CD14-positive monocyte (primary cell): Measurements from ENCODE around the gene XPO4. TPM values are rescaled to one million over a fixed set of nuclear protein-coding genes. Genes with fewer than 3 reads are reported as not detected.
"Not testable (repeated sequence)": the region's sequence is repeated elsewhere in the genome, so short reads cannot be mapped to it uniquely, and the experiment has no call there.

Experiments
- DNase-seq, 3 donors: peaks; one replicate each; pipeline ENCODE4 v3.0.0-alpha.2; 2011 to 2022
- H2AFZ ChIP-seq: 2 replicates; pipeline ENCODE4 v1.6.0; 2012; ENCODE audit warnings: mild to moderate bottlenecking, low read depth, low read length, inconsistent platforms; ENCODE audit not compliant: insufficient read depth, poor library complexity, severe bottlenecking
- H3K27ac ChIP-seq, 2 donors: 1 replicate in 1 of 2; 2 replicates in 1 of 2; pipeline ENCODE4 v1.5.1; 2012 to 2013; ENCODE audit warnings: low read length in 2 of 2, control low read depth in 1 of 2, inconsistent platforms in 1 of 2, low read depth in 1 of 2, mild to moderate bottlenecking in 1 of 2
- H3K27me3 ChIP-seq, 2 donors: one replicate each; pipeline versions ENCODE4 v1.6.0 to v1.6.1; 2011 to 2013; ENCODE audit warnings: low read length in 2 of 2; ENCODE audit not compliant: control insufficient read depth in 2 of 2, insufficient read depth in 2 of 2
- H3K36me3 ChIP-seq, 2 donors: replicated peaks in 1 of 2; 1 replicate in 1 of 2; 2 replicates in 1 of 2; pipeline versions ENCODE4 v1.5.1 to v1.6.1; 2012 to 2013; ENCODE audit warnings: low read length in 2 of 2, control low read depth in 1 of 2, inconsistent platforms in 1 of 2, mild to moderate bottlenecking in 1 of 2; ENCODE audit not compliant: insufficient read depth in 2 of 2, control insufficient read depth in 1 of 2
- H3K4me1 ChIP-seq, 2 donors: 1 replicate in 1 of 2; 2 replicates in 1 of 2; pipeline versions ENCODE4 v1.5.1 to v1.6.1; 2012 to 2013; ENCODE audit warnings: low read length in 2 of 2, control low read depth in 1 of 2, inconsistent platforms in 1 of 2, mild to moderate bottlenecking in 1 of 2, moderate library complexity in 1 of 2; ENCODE audit not compliant: insufficient read depth in 2 of 2, control insufficient read depth in 1 of 2
- H3K4me2 ChIP-seq: replicated peaks from 2 replicates; pipeline ENCODE3; 2012; ENCODE audit warnings: low read length, moderate library complexity, mild to moderate bottlenecking; ENCODE audit not compliant: poor library complexity, severe bottlenecking; ENCODE audit errors: extremely low read depth
- H3K4me3 ChIP-seq, 3 experiments: fragments of 200-600 bp in 1 of 3; sonication (generic) in 1 of 3; replicated peaks in 1 of 3; 1 replicate in 2 of 3; 2 replicates in 1 of 3; pipeline ENCODE4 v1.5.1; 2011 to 2013; ENCODE audit warnings: low read length in 3 of 3, mild to moderate bottlenecking in 3 of 3, control low read depth in 2 of 3, low read depth in 2 of 3, inconsistent platforms in 1 of 3, moderate library complexity in 1 of 3
- H3K79me2 ChIP-seq: 2 replicates; pipeline ENCODE4 v1.6.0; 2012; ENCODE audit warnings: mild to moderate bottlenecking, control low read depth, inconsistent platforms, low read length, moderate library complexity; ENCODE audit not compliant: insufficient read depth
- H3K9ac ChIP-seq: 2 replicates; pipeline ENCODE4 v1.6.0; 2017; ENCODE audit warnings: low read length, mild to moderate bottlenecking; ENCODE audit not compliant: insufficient read depth, poor library complexity, severe bottlenecking
- H3K9me3 ChIP-seq, 2 donors: replicated peaks in 1 of 2; 1 replicate in 1 of 2; 2 replicates in 1 of 2; pipeline versions ENCODE4 v1.5.1 to v1.6.1; 2012 to 2013; ENCODE audit warnings: low read length in 2 of 2, control low read depth in 1 of 2; ENCODE audit not compliant: control insufficient read depth in 1 of 2, insufficient read depth in 1 of 2
- H4K20me1 ChIP-seq: 2 replicates; pipeline ENCODE4 v1.6.0; 2012; ENCODE audit warnings: mild to moderate bottlenecking, low read length, control low read depth, moderate library complexity; ENCODE audit not compliant: insufficient read depth
- H3K27ac Mint-ChIP-seq, 7 donors: one replicate each; pipeline ENCODE4 v1.8.0; 2020; ENCODE audit warnings: mild to moderate bottlenecking in 7 of 7, mixed read lengths in 7 of 7, moderate library complexity in 6 of 7, inconsistent platforms in 2 of 7
- H3K27me3 Mint-ChIP-seq, 3 donors: one replicate each; pipeline ENCODE4 v1.8.0; 2021 to 2022; ENCODE audit warnings: low read depth in 3 of 3, mild to moderate bottlenecking in 3 of 3, mixed read lengths in 3 of 3, moderate library complexity in 3 of 3, inconsistent platforms in 1 of 3
- H3K36me3 Mint-ChIP-seq, 2 donors: one replicate each; pipeline ENCODE4 v1.8.0; 2020; ENCODE audit warnings: mixed read lengths in 2 of 2, inconsistent platforms in 1 of 2, mild to moderate bottlenecking in 1 of 2
- H3K4me1 Mint-ChIP-seq: one replicate; pipeline ENCODE4 v1.8.0; 2020; ENCODE audit warnings: mild to moderate bottlenecking, mixed read lengths
- H3K4me3 Mint-ChIP-seq, 2 donors: one replicate each; pipeline ENCODE4 v1.8.0; 2020; ENCODE audit warnings: mild to moderate bottlenecking in 2 of 2, mixed read lengths in 2 of 2, moderate library complexity in 1 of 2
- H3K9me3 Mint-ChIP-seq, 7 donors: one replicate each; pipeline ENCODE4 v1.8.0; 2020 to 2022; ENCODE audit warnings: mixed read lengths in 7 of 7, mild to moderate bottlenecking in 6 of 7, moderate library complexity in 6 of 7, inconsistent platforms in 2 of 7
- CTCF ChIP-seq: fragments of 200-600 bp; IDR thresholded peaks from one replicate; pipeline ENCODE4 v1.8.0; 2022; ENCODE audit warnings: antibody characterized with exemption, mild to moderate bottlenecking
- WGBS: methylation state at CpG from one replicate; pipeline ENCODE4 v1.1.5; 2013; ENCODE audit warnings: missing lambda C conversion rate; ENCODE audit not compliant: insufficient coverage; 5-methylcytosine and 5-hydroxymethylcytosine counted together
- intact Hi-C, 2 donors: fragments of 100-400 bp; cut with micrococcal nuclease; formaldehyde crosslinking; loops; one replicate each; pipeline versions ENCODE4 v1.15.0 to v1.15.1; 2023
- polyA plus RNA-seq, 3 donors: library from polyadenylated mRNA; depleted of rRNA in 1 of 3; unstranded in 2 of 3; stranded (reverse) in 1 of 3; fragments of 300-500 nt in 2 of 3; fragments of >200 nt in 1 of 3; fragmentation: Illumina TruSeq in 2 of 3; gene quantifications; 1 replicate in 2 of 3; 2 replicates in 1 of 3; pipeline ENCODE4 v1.2.3, GENCODE V29; 2012 to 2021

Gene XPO4
- polyA plus RNA-seq, 3 donors = 2.9 to 4.4 (median 4.0) TPM

GRCh38 chr13:20754009-20754408 lies 148.5 kb downstream of the XPO4 start:
- no peaks in the 10 kb centered on the region for H3K4me1 Mint-ChIP-seq
- H3K9ac ChIP-seq = no peak overlapping the region
- H3K36me3 ChIP-seq = peaks cover 0 to 15% of the 10 kb centered on the region in 2 donors
- H3K27ac ChIP-seq = no peak overlapping the region
- no peaks in the 10 kb centered on the region for H3K27me3 ChIP-seq
- H3K9me3 Mint-ChIP-seq = peaks cover 36 to 68% (median 55%) of the 10 kb centered on the region in 7 donors
- H3K9me3 ChIP-seq = peaks cover 24 to 43% of the 10 kb centered on the region in 2 donors
- no peak overlapping the region for H2AFZ ChIP-seq
- DNase-seq = no peak
- no peaks in the 10 kb centered on the region for H3K4me1 ChIP-seq
- no peak for TF ChIP-seq CTCF
- no peak overlapping the region for H3K4me3 ChIP-seq
- peaks cover 20 to 33% of the 10 kb centered on the region in 2 donors for H3K36me3 Mint-ChIP-seq
- H3K27ac Mint-ChIP-seq = no peak overlapping the region
- no peak overlapping the region for H3K4me2 ChIP-seq
- no peak overlapping the region for H3K4me3 Mint-ChIP-seq
- H4K20me1 ChIP-seq = no peaks in the 10 kb centered on the region
- peaks cover 0 to 1% (median 0%) of the 10 kb centered on the region in 3 donors for H3K27me3 Mint-ChIP-seq
- intact Hi-C loops = no loop called here
- H3K79me2 ChIP-seq = no peaks in the 10 kb centered on the region

DNA sequence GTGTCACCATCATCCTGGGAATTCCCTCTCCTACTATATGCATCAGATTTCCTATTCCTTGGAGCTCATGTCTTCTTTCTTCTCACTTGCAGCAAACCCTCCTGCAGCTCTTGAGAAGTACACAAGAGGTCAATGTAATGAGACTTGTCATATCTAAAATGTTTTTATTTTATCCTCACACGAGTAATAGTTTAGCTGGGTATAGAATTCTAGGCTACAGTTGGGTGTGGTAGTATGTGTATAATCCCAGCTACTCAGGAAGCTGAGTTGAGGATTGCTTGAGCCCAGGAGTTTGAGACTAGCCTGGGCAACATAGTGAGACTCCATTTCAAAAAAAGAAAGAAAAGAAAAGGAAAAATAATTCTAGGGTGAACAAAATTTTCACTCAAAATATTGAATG lies 153.2 kb downstream of the XPO4 start:
- peak overlapping the region in 1 of 7 donors; percentile 11 for H3K27ac Mint-ChIP-seq
- no CpG with 5 or more reads among the region's 1 CpG for WGBS
- no peak for TF ChIP-seq CTCF
- H3K4me3 Mint-ChIP-seq = no peak overlapping the region
- H3K4me3 ChIP-seq = no peak overlapping the region
- no peak for DNase-seq
- peaks cover 5 to 11% of the 10 kb centered on the region in 2 donors for H3K36me3 Mint-ChIP-seq
- H3K27me3 ChIP-seq = no peaks in the 10 kb centered on the region
- no peak overlapping the region for H3K9ac ChIP-seq
- H3K27me3 Mint-ChIP-seq = peaks cover 0 to 1% (median 0%) of the 10 kb centered on the region in 3 donors
- intact Hi-C loops = no loop called here
- H2AFZ ChIP-seq = no peak overlapping the region
- H3K27ac ChIP-seq = no peak overlapping the region
- peaks cover 16 to 24% of the 10 kb centered on the region in 2 donors for H3K9me3 ChIP-seq
- no peaks in the 10 kb centered on the region for H3K79me2 ChIP-seq
- H3K4me1 Mint-ChIP-seq = no peaks in the 10 kb centered on the region
- no peak overlapping the region for H3K4me2 ChIP-seq
- no peaks in the 10 kb centered on the region for H4K20me1 ChIP-seq
- no peaks in the 10 kb centered on the region for H3K4me1 ChIP-seq
- peaks cover 0 to 5% of the 10 kb centered on the region in 2 donors for H3K36me3 ChIP-seq
- H3K9me3 Mint-ChIP-seq = peaks cover 32 to 63% (median 51%) of the 10 kb centered on the region in 7 donors

DNA sequence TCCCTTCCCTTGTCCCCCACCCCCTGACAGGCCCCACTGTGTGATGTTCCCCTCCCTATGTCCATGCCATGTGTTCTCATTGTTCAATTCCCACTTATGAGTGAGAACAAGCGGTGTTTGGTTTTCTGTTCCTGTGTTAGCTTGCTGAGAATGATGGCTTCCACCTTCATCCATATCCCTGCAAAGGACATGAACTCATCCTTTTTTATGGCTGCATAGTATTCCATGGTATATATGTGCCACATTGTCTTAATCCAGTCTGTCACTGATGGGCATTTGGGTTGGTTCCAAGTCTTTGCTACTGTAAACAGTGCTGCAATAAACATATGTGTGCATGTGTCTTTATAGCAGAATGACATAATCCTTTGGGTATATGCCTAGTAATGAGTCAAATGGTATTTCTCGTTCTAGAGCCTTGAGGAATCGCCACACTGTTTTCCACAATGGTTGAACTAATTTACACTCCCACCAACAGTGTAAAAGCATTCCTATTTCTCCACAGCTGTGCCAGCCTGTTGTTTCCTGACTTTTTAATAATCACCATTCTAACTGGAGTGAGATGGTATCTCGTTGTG lies 158.6 kb downstream of the XPO4 start:
- H3K4me2 ChIP-seq, H3K27me3 ChIP-seq, H4K20me1 ChIP-seq, intact Hi-C loops, H3K4me3 ChIP-seq, H3K36me3 ChIP-seq, H3K36me3 Mint-ChIP-seq, DNase-seq, H3K4me1 Mint-ChIP-seq, H3K79me2 ChIP-seq, H3K4me3 Mint-ChIP-seq, H3K27ac ChIP-seq, H3K4me1 ChIP-seq, H3K27ac Mint-ChIP-seq, H2AFZ ChIP-seq, H3K9ac ChIP-seq, H3K27me3 Mint-ChIP-seq: not testable (repeated sequence)
- WGBS = no CpG with 5 or more reads among the region's 4 CpGs
- H3K9me3 Mint-ChIP-seq = peaks cover 9 to 54% (median 23%) of the 10 kb centered on the region in 7 donors
- H3K9me3 ChIP-seq = peaks cover 6 to 21% of the 10 kb centered on the region in 2 donors
